ENCODE data around the gene ACSL1.
"Not testable (repeated sequence)": the region's sequence is repeated elsewhere in the genome, so short reads cannot be mapped to it uniquely, and the experiment has no call there.

The ACSL1 gene

GRCh38 chr4:184784628-184785257, 41.0 kb downstream of the ACSL1 start:
- DNase-seq = no peak

- no peak for DNase-seq
These were observed 42.9 kb downstream of the ACSL1 start for GRCh38 chr4:184782731-184783373.

- not testable (repeated sequence) for DNase-seq
These were observed 46.6 kb downstream of the ACSL1 start for GRCh38 chr4:184779160-184779559.

GRCh38 chr4:184778325-184778724, 47.4 kb downstream of the ACSL1 start:
- DNase-seq = no peak

- no peak for DNase-seq
These were observed 48.9 kb downstream of the ACSL1 start for GRCh38 chr4:184776821-184777220.

GRCh38 chr4:184775854-184776555, 49.8 kb downstream of the ACSL1 start:
- DNase-seq = no peak

GRCh38 chr4:184774152-184774551, 51.6 kb downstream of the ACSL1 start:
- no peak for DNase-seq

GRCh38 chr4:184771416-184771815, 54.4 kb downstream of the ACSL1 start:
- DNase-seq = no peak

GRCh38 chr4:184769141-184769765, 56.5 kb downstream of the ACSL1 start:
- peak; percentile 46 for DNase-seq

GRCh38 chr4:184768296-184768695, 57.5 kb downstream of the ACSL1 start:
- no peak for DNase-seq

GRCh38 chr4:184766446-184766845, 59.3 kb downstream of the ACSL1 start:
- no peak for DNase-seq

GRCh38 chr4:184765473-184766340, 60.1 kb downstream of the ACSL1 start:
- no peak for DNase-seq

GRCh38 chr4:184764601-184765000, 61.2 kb downstream of the ACSL1 start:
- no peak for DNase-seq

GRCh38 chr4:184763150-184763780, 62.5 kb downstream of the ACSL1 start:
- no peak for DNase-seq

GRCh38 chr4:184762100-184762499, 63.7 kb downstream of the ACSL1 start:
- no peak for DNase-seq

- no peak for DNase-seq
These were observed 65.1 kb downstream of the ACSL1 start for GRCh38 chr4:184760681-184761080.

- no peak for DNase-seq
These were observed 68.0 kb downstream of the ACSL1 start for GRCh38 chr4:184757810-184758209.

GRCh38 chr4:184756399-184756798, 69.4 kb downstream of the ACSL1 start:
- no peak for DNase-seq

- DNase-seq = no peak
These were observed 70.5 kb downstream of the ACSL1 start for GRCh38 chr4:184755278-184755677.

- DNase-seq = no peak
These were observed 73.1 kb downstream of the ACSL1 start for GRCh38 chr4:184752496-184753275.

- DNase-seq = no peak
These were observed 74.2 kb downstream of the ACSL1 start for GRCh38 chr4:184751585-184751956.

All from retina (tissue), 1 donor.